Stimulated activated CD4-positive, alpha-beta T cell treated with anti-CD3 and anti-CD28 coated beads, Interleukin-12 subunit alpha, Interleukin-12 subunit beta, amount 100 ng/mL, for 4 hours (primary cell): Measurements from ENCODE around the gene FLT3.
"Not testable (repeated sequence)": the region's sequence is repeated elsewhere in the genome, so short reads cannot be mapped to it uniquely, and the experiment has no call there.

Experiments used
- DNase-seq: peaks from one replicate; pipeline ENCODE4 v3.0.0-alpha.2; 2020

FLT3 gene

DNA sequence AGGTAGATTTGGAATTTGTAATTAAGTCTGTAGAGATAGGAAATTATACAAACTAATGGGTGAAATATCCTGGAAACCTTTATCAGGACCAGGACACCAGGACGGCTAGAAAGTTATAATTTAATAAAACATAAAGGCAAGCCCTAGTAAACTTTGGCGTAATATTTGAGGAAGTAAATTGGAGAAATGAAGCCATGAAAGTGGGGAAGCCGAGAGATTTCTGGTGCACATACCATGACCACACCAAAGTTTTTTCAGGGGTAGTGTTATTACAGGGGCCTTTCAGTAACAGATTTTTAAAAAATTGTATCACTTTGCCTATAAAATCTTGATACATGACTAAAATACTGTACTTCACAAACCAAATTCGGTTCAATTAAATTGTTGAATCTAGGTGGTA is 57.2 kb downstream of the FLT3 start:
- DNase-seq: no peak

DNA sequence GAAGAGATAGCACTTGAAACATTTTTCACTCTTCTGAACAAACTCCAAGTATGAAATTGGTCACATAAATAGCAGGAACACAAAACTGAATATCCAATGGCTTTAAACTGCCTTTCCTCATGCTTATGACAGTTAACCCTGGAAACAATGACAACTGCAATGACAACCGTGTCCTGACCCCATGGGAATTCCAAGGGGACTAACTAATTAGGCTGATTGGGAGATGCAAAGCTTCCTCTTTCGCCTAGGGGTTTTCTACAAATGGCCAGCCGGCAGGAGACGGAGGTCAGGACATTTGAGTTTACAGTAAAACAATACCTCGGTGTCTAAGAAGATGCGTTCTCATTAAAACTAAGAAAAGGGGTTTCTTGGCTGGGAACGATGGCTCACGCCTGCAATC is 58.9 kb downstream of the FLT3 start:
- no peak for DNase-seq

GRCh38 chr13:28041031-28041461 is 59.3 kb downstream of the FLT3 start:
- no peak for DNase-seq

DNA sequence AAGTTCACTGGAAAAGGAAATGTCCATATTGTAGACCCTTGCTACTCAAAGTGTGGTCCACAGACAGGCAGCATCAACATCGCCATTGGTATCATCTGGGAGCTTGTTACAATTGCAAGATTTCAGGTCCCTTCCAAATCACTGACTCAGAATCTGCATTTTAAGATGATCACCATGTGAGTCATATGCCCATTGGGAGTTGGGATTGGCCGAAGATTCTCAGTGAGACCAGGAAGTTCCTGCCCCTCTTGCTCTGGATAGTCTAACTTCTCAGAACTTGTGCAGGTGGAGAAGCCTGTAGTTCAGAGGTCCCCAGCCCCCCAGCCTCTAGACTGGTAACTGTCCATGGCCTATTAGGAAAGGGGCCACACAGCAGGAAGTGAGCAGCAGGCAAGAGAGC is 63.0 kb downstream of the FLT3 start:
- DNase-seq: no peak

- DNase-seq: no peak
Measured at GRCh38 chr13:28035146-28035782, 65.1 kb downstream of the FLT3 start.

GRCh38 chr13:28033894-28034655 is 66.3 kb downstream of the FLT3 start:
- DNase-seq: no peak

DNA sequence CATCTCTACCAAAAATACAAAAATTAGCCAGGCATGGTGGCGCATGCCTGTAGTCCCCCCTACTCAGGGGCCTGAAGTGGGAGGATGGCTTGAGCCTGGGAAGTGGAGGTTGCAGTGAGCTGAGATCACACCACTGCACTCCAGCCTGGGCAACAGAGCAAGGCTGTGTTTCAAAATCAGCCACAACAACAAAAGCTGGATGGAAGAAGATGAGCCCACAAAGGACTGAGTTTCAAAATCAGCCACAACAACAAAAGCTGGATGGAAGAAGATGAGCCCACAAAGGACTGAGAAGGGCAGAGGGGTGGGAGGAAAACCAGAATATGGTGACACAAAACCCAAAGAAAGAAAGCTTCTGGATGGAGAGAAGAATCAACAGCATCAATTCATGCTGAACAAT is 67.9 kb downstream of the FLT3 start:
- DNase-seq: not testable (repeated sequence)

- DNase-seq: no peak
Measured at GRCh38 chr13:28031896-28032288, 68.5 kb downstream of the FLT3 start.

DNA sequence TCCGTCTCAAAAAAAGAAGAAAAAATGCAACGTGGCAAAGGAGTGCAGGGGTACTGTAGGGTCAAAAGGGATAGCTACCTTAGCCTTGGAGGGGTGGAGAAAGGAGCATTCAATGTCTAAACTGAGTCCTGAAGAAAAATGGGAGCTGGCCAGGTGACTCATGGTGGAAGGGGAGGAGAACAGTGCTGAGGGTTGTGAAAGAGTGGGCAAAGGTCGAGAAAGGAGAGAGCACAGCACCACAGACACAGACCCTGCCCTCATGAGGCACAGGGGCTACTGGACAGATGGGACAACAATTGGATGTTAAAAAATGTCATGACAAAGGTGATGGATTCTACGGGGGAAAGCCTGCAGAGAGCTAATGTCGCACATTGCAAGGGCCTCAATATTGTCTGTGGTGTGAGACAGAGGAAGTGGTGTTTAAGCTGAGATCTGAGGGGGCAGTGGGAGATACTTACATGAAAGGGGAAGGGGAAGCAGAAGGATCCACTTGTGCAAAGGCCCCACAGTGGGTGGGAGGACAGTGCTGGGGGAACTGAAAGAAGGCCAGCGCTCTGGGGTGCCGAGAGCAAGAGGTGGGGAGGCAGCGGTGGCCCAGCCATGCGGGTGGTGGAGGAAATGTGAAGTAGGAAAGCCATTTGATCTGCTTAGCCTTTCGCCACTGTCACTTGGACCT is 69.0 kb downstream of the FLT3 start:
- no peak for DNase-seq

GRCh38 chr13:28027607-28028364 is 72.6 kb downstream of the FLT3 start:
- no peak for DNase-seq

DNA sequence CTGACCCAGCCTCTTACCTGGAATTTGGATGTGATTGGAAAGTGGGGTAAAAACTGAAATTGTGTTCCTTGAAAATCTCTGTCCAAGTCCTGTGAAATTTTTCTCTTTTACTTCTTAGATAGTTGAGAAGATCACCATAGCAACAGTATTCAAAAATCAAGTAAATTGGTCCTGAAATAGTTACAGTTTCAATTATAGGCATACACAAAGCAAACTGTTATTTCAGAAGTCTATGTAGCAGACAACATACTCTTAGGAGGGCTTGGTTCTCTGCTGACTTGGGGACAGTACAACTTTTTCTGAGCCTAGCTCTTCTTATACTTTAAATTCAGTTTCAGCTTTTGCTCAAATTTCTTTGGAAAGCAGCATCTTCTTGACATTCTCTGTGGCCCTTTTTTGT is 73.3 kb downstream of the FLT3 start:
- no peak for DNase-seq

- no peak for DNase-seq
Measured at GRCh38 chr13:28026508-28026907, 73.9 kb downstream of the FLT3 start.

DNA sequence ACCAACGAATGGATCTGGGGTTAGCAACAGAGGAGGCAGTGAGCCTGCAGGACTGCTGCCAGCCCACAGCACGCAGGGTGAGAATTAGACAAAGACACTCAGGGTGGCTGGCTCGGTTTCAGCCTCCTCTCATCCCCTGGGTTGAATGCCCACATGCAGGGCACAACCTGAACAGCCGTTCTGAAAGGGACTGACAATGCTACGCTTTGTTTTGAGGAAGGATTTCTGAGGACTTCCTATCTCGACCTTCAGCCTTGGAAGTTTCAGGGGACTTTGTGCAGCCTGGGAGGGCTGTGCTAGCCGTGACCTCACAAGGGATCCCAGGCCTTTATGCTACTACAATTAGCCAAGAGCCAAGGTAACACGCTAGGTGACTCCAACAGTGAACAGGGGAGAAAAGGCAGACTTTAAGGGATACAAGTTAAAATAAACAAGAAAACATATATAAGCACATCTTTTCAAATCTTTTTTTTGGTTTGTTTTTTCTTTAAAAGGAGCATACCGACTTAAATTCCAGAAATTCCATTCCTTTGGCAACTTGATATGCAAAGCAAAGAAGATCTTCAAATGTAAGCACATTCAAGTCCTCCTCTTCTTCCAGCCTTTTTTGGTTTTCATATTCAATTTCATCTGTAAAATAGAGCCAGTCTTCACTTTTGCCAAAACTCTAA is 77.4 kb downstream of the FLT3 start:
- DNase-seq: no peak

DNA sequence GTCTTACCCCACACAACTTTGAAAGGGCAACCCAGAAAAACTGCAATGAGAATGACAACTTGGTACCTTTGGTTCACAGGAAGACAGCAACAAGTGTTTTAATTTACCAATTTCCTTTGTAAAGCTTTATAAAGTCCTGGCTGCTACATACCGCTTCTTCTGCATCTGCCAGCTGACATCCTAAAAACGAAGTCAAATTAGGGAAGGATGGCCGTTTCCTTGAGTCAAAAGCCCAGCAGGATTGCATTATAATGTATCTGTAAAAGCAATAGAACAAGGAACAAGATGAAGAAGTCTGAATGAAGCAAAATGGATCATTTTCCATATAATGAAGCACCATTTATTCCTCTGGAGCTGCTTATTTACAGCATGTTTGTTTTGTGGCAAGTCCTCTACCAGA is 86.1 kb downstream of the FLT3 start:
- no peak for DNase-seq

GRCh38 chr13:28013482-28013881 is 86.9 kb downstream of the FLT3 start:
- no peak for DNase-seq

- no peak for DNase-seq
Measured at GRCh38 chr13:28012896-28013295, 87.5 kb downstream of the FLT3 start.

DNA sequence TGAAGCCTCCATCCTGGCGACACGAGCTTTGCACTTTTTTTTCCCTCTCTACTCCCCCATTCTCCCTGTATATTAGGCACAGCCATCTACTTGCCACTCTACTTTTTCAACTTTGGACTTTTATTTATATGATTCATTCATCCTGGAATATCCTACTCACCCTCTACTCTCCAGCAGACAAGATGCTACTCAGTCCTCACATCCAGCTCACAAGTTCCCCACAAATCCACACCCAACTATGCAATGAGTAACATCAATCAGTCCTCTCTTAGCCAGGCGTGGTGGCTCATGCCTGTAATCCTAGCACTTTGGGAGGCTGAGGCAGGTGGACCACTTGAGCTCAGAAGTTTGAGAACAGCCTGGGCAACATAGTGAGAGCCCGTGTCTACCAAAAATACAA is 88.0 kb downstream of the FLT3 start:
- DNase-seq: no peak

- no peak for DNase-seq
Measured at GRCh38 chr13:28010046-28010445, 90.3 kb downstream of the FLT3 start.

DNA sequence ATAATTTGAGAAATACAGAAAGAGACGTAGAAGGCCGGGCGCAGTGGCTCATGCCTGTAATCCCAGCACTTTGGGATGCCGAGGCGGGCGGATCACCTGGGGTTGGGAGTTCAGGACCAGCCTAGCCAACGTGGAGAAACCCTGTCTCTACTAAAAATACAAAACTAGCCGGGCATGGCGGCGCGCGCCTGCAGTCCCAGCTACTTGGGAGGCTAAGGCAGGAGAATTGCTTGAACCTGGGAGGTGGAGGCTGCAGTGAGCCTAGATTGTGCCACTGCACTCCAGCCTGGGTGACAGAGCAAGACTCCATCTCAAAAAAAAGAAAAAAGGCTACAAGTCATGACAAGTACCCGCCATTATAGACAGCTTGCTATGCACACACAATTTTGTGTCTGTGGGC is 95.4 kb downstream of the FLT3 start:
- DNase-seq: not testable (repeated sequence)

DNA sequence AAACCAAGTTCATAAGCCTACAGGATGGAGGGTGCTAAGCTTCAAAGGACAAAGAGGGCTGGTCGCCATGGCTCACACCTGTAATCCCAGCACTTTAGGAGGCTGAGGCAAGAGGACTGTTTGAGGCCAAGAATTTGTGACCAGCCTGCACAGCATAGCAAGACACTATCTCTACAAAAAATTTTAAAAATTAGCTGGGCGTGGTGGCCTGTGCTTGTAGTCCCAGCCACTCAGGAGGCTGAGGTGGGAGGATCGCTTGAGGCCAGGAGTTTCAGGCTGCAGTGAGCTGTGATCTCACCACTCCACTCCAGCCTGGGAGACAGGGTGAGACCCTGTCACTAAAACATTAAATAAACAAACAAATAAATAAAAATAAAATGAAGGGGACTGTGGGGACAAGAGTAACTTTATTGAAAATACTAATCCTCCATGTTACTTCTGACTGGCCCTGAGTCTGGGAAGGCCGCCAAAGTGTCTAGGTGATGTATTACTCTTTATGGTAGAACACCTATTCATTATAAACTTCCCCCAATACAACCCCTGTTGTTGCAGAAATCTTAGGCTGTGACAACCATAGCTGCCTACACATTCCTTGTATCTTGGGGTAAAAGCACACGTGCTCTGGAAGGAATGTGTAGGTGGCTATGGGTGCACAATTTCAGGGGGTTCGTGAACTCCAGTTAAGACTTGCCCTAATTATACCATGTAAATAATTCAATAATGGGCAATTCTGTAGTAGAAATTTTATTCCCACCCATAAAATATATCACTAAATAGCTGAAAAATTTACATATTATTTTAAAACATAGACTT is 97.3 kb downstream of the FLT3 start:
- no peak for DNase-seq

DNA sequence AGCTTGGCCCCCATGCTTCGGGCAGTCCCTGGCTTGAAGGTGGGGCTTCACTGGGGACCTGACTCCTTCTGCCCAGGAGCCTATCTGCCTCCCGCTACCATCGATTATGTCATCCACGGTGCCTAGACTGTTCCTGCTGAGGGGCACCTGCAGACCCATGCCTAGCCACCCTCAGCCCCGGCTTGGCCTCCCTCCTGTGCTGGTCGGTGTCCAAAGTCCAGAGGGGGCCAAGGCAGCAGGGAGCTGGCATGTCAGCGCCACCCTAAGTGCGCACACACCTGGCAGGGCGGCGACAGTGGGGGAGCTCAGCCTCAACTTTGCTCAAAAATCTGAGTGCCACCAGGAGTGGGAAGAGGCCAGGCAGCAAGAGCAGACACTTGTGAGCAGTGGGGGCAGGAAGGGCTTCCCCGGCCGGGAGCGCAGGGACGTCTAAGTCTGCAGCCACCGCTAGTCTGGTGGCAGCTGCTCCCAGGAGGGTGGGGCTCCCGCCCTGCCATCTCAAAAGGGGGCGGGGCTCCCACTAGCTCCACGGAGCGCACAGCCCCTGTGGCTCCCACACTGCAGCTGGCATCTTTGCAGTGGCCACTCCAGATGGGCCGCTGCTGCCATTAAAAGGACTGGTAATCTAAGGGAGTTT is 98.4 kb downstream of the FLT3 start:
- no peak for DNase-seq
